Measurements from ENCODE around the gene LCK.
A peak's percentile ranks its signal among the peaks of the same experiment; 100 is the strongest.
"Not testable (repeated sequence)": the region's sequence is repeated elsewhere in the genome, so short reads cannot be mapped to it uniquely, and the experiment has no call there.

The LCK gene

GRCh38 chr1:32247452-32247851, 3.6 kb upstream of the LCK start:
- TF ChIP-seq CTCF (IDR thresholded peaks at IDR 0.05; ENCODE audit: low read depth, low read length) = no peak
- no peak overlapping the region for H3K4me3 ChIP-seq (replicated peaks in 1 of 2; ENCODE audit: low read depth in 2 of 2, low read length in 2 of 2)
- no peak for DNase-seq (ENCODE audit: low read depth in 2 of 2)

- no peak overlapping the region for H3K4me3 ChIP-seq (replicated peaks in 1 of 2; ENCODE audit: low read depth in 2 of 2, low read length in 2 of 2)
- TF ChIP-seq CTCF (IDR thresholded peaks at IDR 0.05; ENCODE audit: low read depth, low read length) = peak; percentile 75
- DNase-seq (ENCODE audit: low read depth in 2 of 2) = peak; percentile 67 to 75
These were observed 2.8 kb upstream of the LCK start for GRCh38 chr1:32247983-32248889.

GRCh38 chr1:32249831-32250525, 1.1 kb upstream of the LCK start:
- no peak overlapping the region for H3K4me3 ChIP-seq (replicated peaks in 1 of 2; ENCODE audit: low read depth in 2 of 2, low read length in 2 of 2)
- DNase-seq (ENCODE audit: low read depth in 2 of 2) = peak in 1 of 2 donors; percentile 58
- TF ChIP-seq CTCF (IDR thresholded peaks at IDR 0.05; ENCODE audit: low read depth, low read length) = no peak

GRCh38 chr1:32255072-32256071, 4.3 kb downstream of the LCK start:
- H3K4me3 ChIP-seq (replicated peaks in 1 of 2; ENCODE audit: low read depth in 2 of 2, low read length in 2 of 2) = no peak overlapping the region
- no peak for TF ChIP-seq CTCF (IDR thresholded peaks at IDR 0.05; ENCODE audit: low read depth, low read length)
- no peak for DNase-seq (ENCODE audit: low read depth in 2 of 2)

- TF ChIP-seq CTCF (IDR thresholded peaks at IDR 0.05; ENCODE audit: low read depth, low read length) = no peak
- DNase-seq (ENCODE audit: low read depth in 2 of 2) = no peak
- H3K4me3 ChIP-seq (replicated peaks in 1 of 2; ENCODE audit: low read depth in 2 of 2, low read length in 2 of 2) = no peak overlapping the region
These were observed 5.6 kb downstream of the LCK start for GRCh38 chr1:32256473-32257226.

- DNase-seq (ENCODE audit: low read depth in 2 of 2) = no peak
- no peak overlapping the region for H3K4me3 ChIP-seq (replicated peaks in 1 of 2; ENCODE audit: low read depth in 2 of 2, low read length in 2 of 2)
- no peak for TF ChIP-seq CTCF (IDR thresholded peaks at IDR 0.05; ENCODE audit: low read depth, low read length)
These were observed 6.1 kb downstream of the LCK start for GRCh38 chr1:32257227-32257508.

- not testable (repeated sequence) for H3K4me3 ChIP-seq (replicated peaks in 1 of 2; ENCODE audit: low read depth in 2 of 2, low read length in 2 of 2); DNase-seq (ENCODE audit: low read depth in 2 of 2)
These were observed 12.2 kb downstream of the LCK start for GRCh38 chr1:32263236-32263593.

Data from cardiac fibroblast (primary cell).